Measurements from ENCODE around the gene NLGN1. TPM values are rescaled to one million over a fixed set of nuclear protein-coding genes. Genes with fewer than 3 reads are reported as not detected.

NLGN1 gene
- total RNA-seq, 1 experiment from 2014 or later, result 5.2 TPM

DNA sequence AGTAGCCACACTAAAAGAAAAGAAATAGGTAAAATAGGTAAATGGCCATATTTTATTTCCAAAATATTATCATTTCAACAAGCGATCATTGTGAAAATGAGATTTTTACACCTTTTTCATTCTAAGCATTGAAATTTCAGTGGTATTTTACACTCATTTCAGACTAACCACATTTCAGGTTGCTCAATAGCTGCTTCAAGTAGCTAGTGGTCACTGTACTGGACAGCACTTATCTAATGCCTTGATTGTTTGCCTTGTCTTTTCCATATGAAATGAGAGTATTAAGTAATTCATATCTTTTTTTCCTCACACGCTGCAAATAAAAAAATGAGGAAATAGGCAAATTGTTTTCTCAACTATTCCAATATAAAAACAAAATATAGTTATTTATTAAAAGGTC lies 332.8 kb downstream of the NLGN1 start:
- H3K27ac ChIP-seq (ENCODE audit: insufficient read length, low read depth, low read length), result no peak overlapping the region
- no peaks in the 10 kb centered on the region for H3K9me3 ChIP-seq (ENCODE audit: control insufficient read depth, low read depth, low read length)
- no peak overlapping the region for H3K4me2 ChIP-seq (ENCODE audit: insufficient read depth, insufficient read length, low read length)
- no peaks in the 10 kb centered on the region for H3K79me1 ChIP-seq (ENCODE audit: insufficient read depth, low read depth, low read length, poor library complexity, severe bottlenecking)
- no peaks in the 10 kb centered on the region for H3K79me2 ChIP-seq (ENCODE audit: insufficient read depth, low read length)
- no peaks in the 10 kb centered on the region for H3K27me3 ChIP-seq (ENCODE audit: insufficient read depth, low read length)
- no peak overlapping the region for H4K91ac ChIP-seq (ENCODE audit: insufficient read length, low read depth, low read length)
- H2BK5ac ChIP-seq (ENCODE audit: insufficient read length, low read length), result no peak overlapping the region
- H3K56ac ChIP-seq (ENCODE audit: insufficient read length, low read depth, low read length), result no peak overlapping the region
- H2BK20ac ChIP-seq (ENCODE audit: low read depth, low read length, poor library complexity, severe bottlenecking), result no peak overlapping the region
- H3K9me3 Mint-ChIP-seq, result no peaks in the 10 kb centered on the region
- no peaks in the 10 kb centered on the region for H3K36me3 Mint-ChIP-seq (ENCODE audit: insufficient read depth in 1 of 3, low read depth in 3 of 3)
- no peak overlapping the region for H3K9ac ChIP-seq (ENCODE audit: extremely low read depth, insufficient read length, low read length)
- no peaks in the 10 kb centered on the region for H3K4me1 ChIP-seq (ENCODE audit: insufficient read depth, low read length)
- no peak overlapping the region for H3K23ac ChIP-seq (ENCODE audit: insufficient read length, low read depth, low read length)
- H3K14ac ChIP-seq (ENCODE audit: insufficient read depth, low read length), result no peak overlapping the region
- H2BK12ac ChIP-seq (ENCODE audit: insufficient read length, low read depth, low read length), result no peak overlapping the region
- H4K20me1 ChIP-seq (ENCODE audit: control insufficient read depth, insufficient read depth, insufficient read length), result no peaks in the 10 kb centered on the region
- WGBS (ENCODE audit: extremely low coverage, insufficient read length, low lambda C conversion rate), result no CpG with 5 or more reads among the region's 2 CpGs
- no peak for DNase-seq
- no peak overlapping the region for H3K4me3 Mint-ChIP-seq
- H4K5ac ChIP-seq (ENCODE audit: insufficient read length, low read depth, low read length), result no peak overlapping the region
- no peak overlapping the region for H3K27ac Mint-ChIP-seq
- no peak overlapping the region for H4K8ac ChIP-seq (replicated peaks; ENCODE audit: insufficient read length, low read depth, low read length)
- no peak overlapping the region for H2AFZ ChIP-seq (ENCODE audit: low read length)
- no peaks in the 10 kb centered on the region for H3K23me2 ChIP-seq (ENCODE audit: insufficient read length, low read depth, low read length, poor library complexity, severe bottlenecking)
- no peak overlapping the region for H2BK120ac ChIP-seq (ENCODE audit: low read depth, low read length, poor library complexity, severe bottlenecking)
- H3K18ac ChIP-seq (ENCODE audit: insufficient read length, low read depth, low read length), result no peak overlapping the region
- no peak overlapping the region for H3K4ac ChIP-seq (ENCODE audit: low read depth, low read length)
- no peak overlapping the region for H3T11ph ChIP-seq (ENCODE audit: low read length)
- no peak overlapping the region for H2AK5ac ChIP-seq (ENCODE audit: insufficient read length, low read length)
- no peak overlapping the region for H2BK15ac ChIP-seq (ENCODE audit: low read depth, low read length)
- H3K27me3 Mint-ChIP-seq (ENCODE audit: low read depth), result no peaks in the 10 kb centered on the region
- H3K4me1 Mint-ChIP-seq, result peaks cover 2 to 4% of the 10 kb centered on the region in 2 experiments; a peak in 3 of 4 replicates
- TF ChIP-seq, protein P1, sequence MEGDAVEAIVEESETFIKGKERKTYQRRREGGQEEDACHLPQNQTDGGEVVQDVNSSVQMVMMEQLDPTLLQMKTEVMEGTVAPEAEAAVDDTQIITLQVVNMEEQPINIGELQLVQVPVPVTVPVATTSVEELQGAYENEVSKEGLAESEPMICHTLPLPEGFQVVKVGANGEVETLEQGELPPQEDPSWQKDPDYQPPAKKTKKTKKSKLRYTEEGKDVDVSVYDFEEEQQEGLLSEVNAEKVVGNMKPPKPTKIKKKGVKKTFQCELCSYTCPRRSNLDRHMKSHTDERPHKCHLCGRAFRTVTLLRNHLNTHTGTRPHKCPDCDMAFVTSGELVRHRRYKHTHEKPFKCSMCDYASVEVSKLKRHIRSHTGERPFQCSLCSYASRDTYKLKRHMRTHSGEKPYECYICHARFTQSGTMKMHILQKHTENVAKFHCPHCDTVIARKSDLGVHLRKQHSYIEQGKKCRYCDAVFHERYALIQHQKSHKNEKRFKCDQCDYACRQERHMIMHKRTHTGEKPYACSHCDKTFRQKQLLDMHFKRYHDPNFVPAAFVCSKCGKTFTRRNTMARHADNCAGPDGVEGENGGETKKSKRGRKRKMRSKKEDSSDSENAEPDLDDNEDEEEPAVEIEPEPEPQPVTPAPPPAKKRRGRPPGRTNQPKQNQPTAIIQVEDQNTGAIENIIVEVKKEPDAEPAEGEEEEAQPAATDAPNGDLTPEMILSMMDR (conservative IDR thresholded peaks at IDR 0.05), result no peak

All from H9 (cell line).